ENCODE results near the gene MFSD8.
"Not testable (repeated sequence)": the region's sequence is repeated elsewhere in the genome, so short reads cannot be mapped to it uniquely, and the experiment has no call there.

MFSD8 gene

DNA sequence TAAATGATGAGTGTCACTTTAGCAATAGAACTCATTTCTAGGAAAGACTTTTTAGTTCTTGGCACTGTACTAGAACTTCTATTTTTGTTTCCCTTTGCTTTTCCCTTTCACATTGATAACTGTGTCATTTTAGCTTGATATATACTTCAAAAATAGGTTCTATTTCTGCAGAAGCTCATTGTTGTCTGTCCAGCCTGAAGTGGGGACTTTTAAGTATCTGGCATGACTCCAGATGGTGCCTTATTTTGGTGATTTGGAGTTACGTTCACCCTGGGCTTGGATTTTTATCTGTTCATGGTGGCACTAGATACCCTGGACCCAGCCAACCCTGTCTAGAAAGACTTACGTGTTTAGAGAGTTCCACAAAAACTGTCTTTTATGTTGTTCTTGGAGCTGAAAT, 3.6 kb upstream of the MFSD8 start:
- TF ChIP-seq, protein P1, sequence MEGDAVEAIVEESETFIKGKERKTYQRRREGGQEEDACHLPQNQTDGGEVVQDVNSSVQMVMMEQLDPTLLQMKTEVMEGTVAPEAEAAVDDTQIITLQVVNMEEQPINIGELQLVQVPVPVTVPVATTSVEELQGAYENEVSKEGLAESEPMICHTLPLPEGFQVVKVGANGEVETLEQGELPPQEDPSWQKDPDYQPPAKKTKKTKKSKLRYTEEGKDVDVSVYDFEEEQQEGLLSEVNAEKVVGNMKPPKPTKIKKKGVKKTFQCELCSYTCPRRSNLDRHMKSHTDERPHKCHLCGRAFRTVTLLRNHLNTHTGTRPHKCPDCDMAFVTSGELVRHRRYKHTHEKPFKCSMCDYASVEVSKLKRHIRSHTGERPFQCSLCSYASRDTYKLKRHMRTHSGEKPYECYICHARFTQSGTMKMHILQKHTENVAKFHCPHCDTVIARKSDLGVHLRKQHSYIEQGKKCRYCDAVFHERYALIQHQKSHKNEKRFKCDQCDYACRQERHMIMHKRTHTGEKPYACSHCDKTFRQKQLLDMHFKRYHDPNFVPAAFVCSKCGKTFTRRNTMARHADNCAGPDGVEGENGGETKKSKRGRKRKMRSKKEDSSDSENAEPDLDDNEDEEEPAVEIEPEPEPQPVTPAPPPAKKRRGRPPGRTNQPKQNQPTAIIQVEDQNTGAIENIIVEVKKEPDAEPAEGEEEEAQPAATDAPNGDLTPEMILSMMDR (IDR thresholded peaks at IDR 0.05; ENCODE audit: control insufficient read depth, insufficient read depth, low read depth, low read length, missing control alignments): no peak
- DNase-seq (ENCODE audit: low read depth): no peak
- no peak overlapping the region for H3K4me3 ChIP-seq (ENCODE audit: control insufficient read depth, low read depth, low read length)

DNA sequence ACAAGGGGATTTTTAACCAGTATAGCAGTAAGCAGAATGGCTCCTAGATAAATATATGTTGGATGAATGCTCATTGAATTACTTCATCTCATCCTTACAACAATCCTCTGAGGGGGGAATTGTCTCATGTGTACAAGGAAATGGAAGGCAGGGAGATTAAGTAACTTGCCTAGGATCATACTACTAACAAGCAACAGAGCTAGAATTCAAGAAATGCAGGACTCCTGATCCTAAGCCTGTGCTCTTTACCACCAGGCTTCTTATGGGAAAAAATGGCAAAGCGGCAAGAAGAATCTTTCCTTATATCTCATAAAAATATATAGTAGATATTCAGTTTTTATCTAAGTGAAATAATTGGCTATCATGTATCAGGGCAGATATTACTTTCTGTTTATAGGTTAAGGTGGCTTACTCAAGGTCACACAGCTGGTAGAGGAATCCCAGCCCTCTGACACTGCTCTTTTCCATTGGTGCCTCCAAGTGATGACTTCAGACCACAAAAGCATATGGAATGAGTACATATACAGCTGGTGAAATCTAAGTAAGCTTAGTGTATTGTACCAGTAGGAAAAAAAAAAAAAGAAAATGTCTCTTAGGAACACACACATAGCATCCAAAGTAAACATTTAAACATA, 2.3 kb upstream of the MFSD8 start:
- no peak overlapping the region for H3K4me3 ChIP-seq (ENCODE audit: control insufficient read depth, low read depth, low read length)
- TF ChIP-seq, protein P1 (IDR thresholded peaks at IDR 0.05; ENCODE audit: control insufficient read depth, insufficient read depth, low read depth, low read length, missing control alignments): no peak
- no peak for DNase-seq (ENCODE audit: low read depth)

DNA sequence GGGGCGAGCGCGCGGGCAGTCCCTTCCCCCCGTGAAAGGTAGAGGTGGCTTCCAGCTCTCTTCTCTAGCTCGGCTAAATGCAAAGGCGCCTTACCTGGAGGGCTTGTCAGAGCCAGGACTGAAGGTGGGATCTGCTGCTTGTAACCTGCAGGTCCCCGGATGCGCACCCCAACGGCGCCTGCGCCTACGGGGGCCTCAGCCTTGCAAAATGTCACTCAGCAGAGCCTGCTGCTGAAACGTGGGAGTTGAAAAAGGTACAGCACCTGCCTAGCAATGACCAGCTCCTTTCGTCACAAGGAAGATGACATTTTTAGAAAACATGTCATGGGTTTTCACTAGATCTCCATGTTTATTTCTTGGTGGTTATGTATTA, 816 bp upstream of the MFSD8 start:
- TF ChIP-seq, protein P1 (IDR thresholded peaks at IDR 0.05; ENCODE audit: control insufficient read depth, insufficient read depth, low read depth, low read length, missing control alignments): no peak
- peak overlapping the region; percentile 89 for H3K4me3 ChIP-seq (ENCODE audit: control insufficient read depth, low read depth, low read length)
- no peak for DNase-seq (ENCODE audit: low read depth)

DNA sequence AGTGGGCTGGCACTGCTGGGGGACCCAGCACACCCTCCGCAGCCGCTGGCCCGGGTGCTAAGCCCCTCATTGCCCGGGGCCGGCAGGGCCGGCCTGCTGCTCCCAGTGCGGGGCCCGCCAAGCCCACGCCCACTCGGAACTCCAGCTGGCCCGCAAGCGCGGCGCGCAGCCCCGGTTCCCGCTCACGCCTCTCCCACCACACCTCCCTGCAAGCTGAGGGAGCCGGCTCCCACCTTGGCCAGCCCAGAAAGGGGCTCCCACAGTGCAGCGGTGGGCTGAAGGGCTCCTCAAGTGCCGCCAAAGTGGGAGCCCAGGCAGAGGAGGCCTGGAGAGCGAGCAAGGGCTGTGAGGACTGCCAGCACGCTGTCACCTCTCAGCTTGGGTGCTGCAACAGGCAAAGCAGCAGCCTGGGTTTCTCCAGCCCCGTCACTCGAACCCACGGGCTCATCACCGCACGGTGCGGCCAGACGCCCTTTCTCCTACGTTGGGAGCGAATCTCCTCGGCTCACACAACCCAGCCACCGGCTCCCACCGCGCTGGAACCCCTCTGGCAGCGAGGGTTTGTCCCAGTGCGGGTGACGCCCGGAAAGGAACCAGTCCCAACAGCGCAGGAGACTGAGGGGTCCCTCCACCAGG, 429 bp downstream of the MFSD8 start:
- DNase-seq (ENCODE audit: low read depth): not testable (repeated sequence)
- peak overlapping the region; percentile 89 for H3K4me3 ChIP-seq (ENCODE audit: control insufficient read depth, low read depth, low read length)

DNA sequence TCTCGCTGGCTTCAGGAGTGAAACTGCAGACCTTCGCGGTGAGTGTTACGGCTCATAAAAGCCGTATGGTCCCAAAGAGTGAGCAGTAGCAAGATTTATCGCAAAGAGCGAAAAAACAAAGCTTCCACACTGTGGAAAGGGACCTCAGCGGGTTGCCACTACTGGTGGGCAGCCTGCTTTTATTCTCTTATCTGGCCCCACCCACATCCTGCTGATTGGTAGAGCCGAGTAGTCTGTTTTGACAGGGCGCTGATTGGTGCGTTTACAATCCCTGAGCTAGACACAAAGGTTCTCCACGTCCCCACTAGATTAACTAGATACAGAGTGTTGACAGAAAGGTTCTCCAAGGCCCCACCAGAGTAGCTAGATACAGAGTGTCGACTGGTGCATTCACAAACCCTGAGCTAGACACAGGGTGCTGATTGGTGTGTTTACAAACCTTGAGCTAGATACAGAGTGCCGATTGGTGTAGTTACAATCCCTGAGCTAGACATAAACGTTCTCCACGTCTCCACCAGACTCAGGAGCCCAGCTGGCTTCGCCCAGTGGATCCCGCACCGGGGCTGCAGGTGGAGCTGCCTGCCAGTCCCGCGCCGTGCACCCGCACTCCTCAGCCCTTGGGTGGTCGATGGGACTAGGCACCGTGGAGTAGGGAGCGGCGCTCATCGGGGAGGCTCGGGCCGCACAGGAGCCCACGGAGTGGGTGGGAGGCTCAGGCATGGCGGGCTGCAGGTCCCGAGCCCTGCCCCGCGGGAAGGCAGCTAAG, 1.2 kb downstream of the MFSD8 start:
- H3K4me3 ChIP-seq (ENCODE audit: control insufficient read depth, low read depth, low read length): peak overlapping the region; percentile 37
- not testable (repeated sequence) for DNase-seq (ENCODE audit: low read depth)

DNA sequence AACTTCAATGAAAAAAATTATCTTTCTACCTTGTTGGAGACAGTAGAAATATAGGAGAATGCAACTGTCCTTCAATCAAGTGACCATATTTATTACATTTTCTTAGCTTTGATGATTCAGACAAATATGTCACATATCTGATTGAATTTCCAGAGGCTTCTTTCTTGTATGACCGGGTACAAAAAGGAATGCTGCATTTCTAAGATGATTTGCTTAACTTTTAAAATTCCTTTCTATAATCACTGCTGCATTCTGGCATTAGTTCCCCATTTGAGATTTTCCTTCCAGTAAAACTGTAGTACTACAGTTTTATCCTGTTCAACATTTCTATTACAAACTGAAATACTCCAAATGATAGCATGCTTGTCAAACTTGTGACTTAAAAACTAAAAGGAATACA, 5.2 kb downstream of the MFSD8 start:
- TF ChIP-seq, protein P1 (IDR thresholded peaks at IDR 0.05; ENCODE audit: control insufficient read depth, insufficient read depth, low read depth, low read length, missing control alignments): no peak
- H3K4me3 ChIP-seq (ENCODE audit: control insufficient read depth, low read depth, low read length): no peak overlapping the region
- DNase-seq (ENCODE audit: low read depth): no peak

DNA sequence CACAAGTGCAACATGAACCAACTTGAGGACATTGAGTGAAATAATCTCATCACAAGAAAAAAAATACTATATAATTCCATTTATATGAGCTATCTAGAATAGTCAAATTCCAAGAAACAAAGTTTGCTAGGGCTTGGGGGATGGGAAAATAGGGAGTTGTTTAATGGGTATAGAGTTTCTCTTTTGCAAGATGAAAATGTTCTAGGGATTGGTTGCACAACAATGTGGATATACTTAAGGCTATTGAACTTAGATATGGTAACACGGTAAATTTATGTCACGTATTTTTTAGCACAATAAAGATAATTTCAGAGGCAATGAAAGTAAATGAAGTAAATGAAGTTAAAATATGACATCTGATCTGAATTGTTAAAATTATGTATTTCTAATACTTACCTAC, 7.9 kb downstream of the MFSD8 start:
- DNase-seq (ENCODE audit: low read depth): no peak
- TF ChIP-seq, protein P1 (IDR thresholded peaks at IDR 0.05; ENCODE audit: control insufficient read depth, insufficient read depth, low read depth, low read length, missing control alignments): no peak
- H3K4me3 ChIP-seq (ENCODE audit: control insufficient read depth, low read depth, low read length): no peak overlapping the region
